Effector memory CD8-positive, alpha-beta T cell (primary cell): Measurements from ENCODE around the gene IL4R.
A peak's percentile ranks its signal among the peaks of the same experiment; 100 is the strongest.

ENCODE experiments used
- ATAC-seq: fragments of 150-1000 bp; cut with Tn5 transposase; replicated peaks from 2 replicates; pipeline ENCODE4 v1.10.0; 2021; ENCODE audit warnings: mild to moderate bottlenecking, moderate library complexity
- DNase-seq, 3 experiments: peaks; one replicate each; pipeline ENCODE4 v3.0.0; 2021
- H3K27ac Mint-ChIP-seq, 2 donors: one replicate each; pipeline ENCODE4 v1.8.0; 2022; ENCODE audit warnings: mild to moderate bottlenecking in 2 of 2, mixed read lengths in 2 of 2, moderate library complexity in 2 of 2
- H3K27me3 Mint-ChIP-seq, 2 donors: one replicate each; pipeline ENCODE4 v1.8.0; 2022; ENCODE audit warnings: mixed read lengths in 2 of 2
- H3K36me3 Mint-ChIP-seq: one replicate; pipeline ENCODE4 v1.8.0; 2022; ENCODE audit warnings: mild to moderate bottlenecking, moderate library complexity, mixed read lengths; ENCODE audit not compliant: insufficient read depth
- H3K4me1 Mint-ChIP-seq, 2 donors: one replicate each; pipeline ENCODE4 v1.8.0; 2022; ENCODE audit warnings: low read depth in 2 of 2, mixed read lengths in 2 of 2
- H3K4me3 Mint-ChIP-seq, 2 donors: one replicate each; pipeline ENCODE4 v1.8.0; 2022; ENCODE audit warnings: mild to moderate bottlenecking in 2 of 2, mixed read lengths in 2 of 2, moderate library complexity in 2 of 2
- H3K9me3 Mint-ChIP-seq, 2 donors: one replicate each; pipeline ENCODE4 v1.8.0; 2022; ENCODE audit warnings: mixed read lengths in 2 of 2

IL4R gene

DNA sequence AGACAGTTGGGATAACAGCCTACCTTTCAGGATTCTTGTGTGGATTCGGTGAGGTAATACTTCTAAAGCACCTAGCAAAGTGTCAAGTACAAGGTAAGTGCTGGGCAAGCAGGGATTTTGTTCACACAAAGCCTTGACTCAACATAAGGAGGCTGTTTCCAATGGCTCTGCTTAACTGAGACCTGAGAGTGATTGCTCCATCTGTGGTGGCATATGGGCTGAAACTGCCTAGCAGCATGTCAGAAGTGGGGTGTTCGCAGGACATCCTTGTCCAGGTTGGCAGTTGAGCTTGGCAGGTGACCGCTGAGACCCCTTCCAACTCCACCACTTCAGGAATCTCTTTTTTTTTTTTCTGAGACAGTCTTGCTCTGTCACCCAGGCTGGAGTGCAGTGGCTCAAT is 19.8 kb downstream of the IL4R start:
- H3K4me1 Mint-ChIP-seq: peaks cover 24 to 40% of the 10 kb centered on the region in 2 donors
- H3K27me3 Mint-ChIP-seq: no peaks in the 10 kb centered on the region
- H3K4me3 Mint-ChIP-seq: no peak overlapping the region
- no peak for DNase-seq
- no peak for ATAC-seq
- H3K27ac Mint-ChIP-seq: peak overlapping the region in 1 of 2 donors; percentile 77
- peaks cover 50% of the 10 kb centered on the region for H3K36me3 Mint-ChIP-seq
- no peaks in the 10 kb centered on the region for H3K9me3 Mint-ChIP-seq

DNA sequence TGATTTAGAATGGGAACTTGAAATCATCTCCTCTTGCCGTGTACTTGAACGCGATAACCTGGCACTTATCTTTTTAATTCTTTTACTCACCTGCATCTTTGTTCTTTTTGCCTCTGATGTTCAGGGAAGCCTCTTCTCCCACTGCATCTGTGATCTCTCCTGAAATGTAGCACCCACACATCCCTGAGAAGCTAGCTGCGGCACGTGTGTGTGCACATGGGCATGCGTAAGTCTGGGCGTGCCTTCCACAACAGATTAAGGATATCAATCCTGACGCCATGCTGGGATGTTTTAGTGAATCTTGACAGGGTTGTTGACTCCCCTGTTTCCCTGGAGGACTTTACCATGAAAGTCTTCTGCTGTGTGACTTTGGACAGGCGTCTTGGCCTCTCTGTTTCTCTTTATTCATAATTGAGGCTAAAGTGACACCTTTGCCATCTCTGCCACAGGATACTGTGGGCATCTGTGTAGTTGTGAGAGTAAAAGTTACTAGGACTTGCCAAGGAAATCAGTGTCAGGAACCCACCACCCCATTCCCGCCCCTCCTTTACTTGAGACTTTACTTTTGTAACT is 20.5 kb downstream of the IL4R start:
- H3K4me1 Mint-ChIP-seq: peaks cover 19 to 34% of the 10 kb centered on the region in 2 donors
- H3K27me3 Mint-ChIP-seq: no peaks in the 10 kb centered on the region
- peak overlapping the region in 1 of 2 donors; percentile 77 for H3K27ac Mint-ChIP-seq
- H3K9me3 Mint-ChIP-seq: no peaks in the 10 kb centered on the region
- H3K4me3 Mint-ChIP-seq: no peak overlapping the region
- ATAC-seq (no peak), DNase-seq (no peak)
- peaks cover 57% of the 10 kb centered on the region for H3K36me3 Mint-ChIP-seq

DNA sequence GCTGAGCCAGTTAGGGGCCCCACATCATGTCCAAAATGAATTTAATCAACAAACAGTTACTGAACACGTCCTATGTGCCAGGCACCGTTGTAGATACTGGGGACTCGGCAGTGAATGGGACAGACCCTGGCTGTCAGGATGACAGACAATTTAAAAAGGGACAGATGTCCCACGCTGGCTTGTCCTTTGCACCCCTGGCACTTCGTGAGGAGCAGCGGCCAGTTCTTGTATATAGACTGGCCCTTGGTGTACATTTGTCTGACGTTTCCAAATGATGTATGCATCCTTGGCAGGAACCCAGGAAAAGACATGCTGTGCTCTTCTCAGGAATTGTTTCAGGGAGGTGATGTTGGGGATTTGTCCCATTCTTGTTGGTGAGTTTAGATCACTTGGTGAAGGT is 21.1 kb downstream of the IL4R start:
- no peaks in the 10 kb centered on the region for H3K9me3 Mint-ChIP-seq
- peaks cover 55% of the 10 kb centered on the region for H3K36me3 Mint-ChIP-seq
- H3K4me3 Mint-ChIP-seq: no peak overlapping the region
- H3K27me3 Mint-ChIP-seq: no peaks in the 10 kb centered on the region
- peaks cover 15 to 28% of the 10 kb centered on the region in 2 donors for H3K4me1 Mint-ChIP-seq
- H3K27ac Mint-ChIP-seq: peak overlapping the region in 1 of 2 donors; percentile 77
- no peak for ATAC-seq
- no peak for DNase-seq

DNA sequence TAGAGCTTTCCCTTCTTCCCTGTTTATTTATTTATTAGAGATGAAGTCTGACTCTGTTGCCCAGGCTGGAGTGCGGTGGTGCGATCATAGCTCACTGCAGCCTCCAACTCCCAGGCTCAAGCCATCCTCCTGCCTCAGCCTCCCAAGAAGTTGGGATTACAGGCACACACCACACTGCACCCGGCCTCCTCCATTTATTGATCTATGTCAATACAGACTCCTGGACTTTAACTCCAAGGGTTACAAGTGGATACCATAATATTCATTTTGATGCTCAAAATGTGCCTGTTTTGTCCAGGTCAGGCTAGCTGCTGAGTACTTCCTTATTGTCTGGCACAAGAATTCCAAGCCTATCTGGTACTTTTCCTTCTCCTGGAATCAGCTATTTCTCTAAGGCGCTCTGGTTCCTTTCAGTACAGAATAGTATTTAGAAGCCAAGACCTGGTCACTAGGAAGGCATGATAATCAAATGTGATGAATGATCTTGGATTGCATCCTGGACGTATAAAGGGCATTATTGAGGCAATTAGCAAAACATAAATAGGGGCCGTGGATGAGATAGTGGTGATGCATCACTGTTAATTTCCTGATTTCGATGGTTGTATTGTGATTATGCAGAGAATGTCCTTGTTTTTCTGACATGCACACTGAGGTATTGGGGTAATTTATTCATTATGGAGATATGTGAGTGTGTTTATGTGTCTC is 21.7 kb downstream of the IL4R start:
- Mint-ChIP-seq H3K4me1 (peaks cover 15 to 28% of the 10 kb centered on the region in 2 donors), H3K36me3 (peaks cover 56% of the 10 kb centered on the region), H3K4me3 (no peak overlapping the region), H3K9me3 (no peaks in the 10 kb centered on the region), H3K27ac (peak overlapping the region; percentile 29 to 77), H3K27me3 (no peaks in the 10 kb centered on the region)
- no peak for DNase-seq
- ATAC-seq: no peak

DNA sequence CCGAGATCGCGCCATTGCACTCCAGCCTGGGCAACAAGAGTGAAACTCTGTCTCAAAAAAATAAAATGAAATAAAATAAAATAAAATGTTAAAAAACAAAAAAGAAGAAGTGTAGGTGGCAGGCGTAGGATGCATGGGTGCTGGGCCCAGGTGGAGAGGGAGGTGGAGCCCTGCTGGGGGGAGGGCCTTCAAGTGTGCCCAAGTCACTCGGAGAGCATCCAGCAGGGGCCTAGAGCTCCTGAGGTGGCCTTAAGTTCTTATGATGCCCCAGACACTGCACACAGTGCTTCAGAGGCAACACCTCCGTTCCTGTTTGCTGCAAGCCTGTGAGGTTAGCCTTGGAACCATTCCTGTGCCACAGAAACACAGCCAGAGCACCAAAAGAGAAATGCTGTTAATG is 23.2 kb downstream of the IL4R start:
- H3K9me3 Mint-ChIP-seq: no peaks in the 10 kb centered on the region
- H3K4me3 Mint-ChIP-seq: no peak overlapping the region
- ATAC-seq (no peak), DNase-seq (no peak)
- peaks cover 18 to 36% of the 10 kb centered on the region in 2 donors for H3K4me1 Mint-ChIP-seq
- no peak overlapping the region for H3K27ac Mint-ChIP-seq
- peaks cover 64% of the 10 kb centered on the region for H3K36me3 Mint-ChIP-seq
- no peaks in the 10 kb centered on the region for H3K27me3 Mint-ChIP-seq

DNA sequence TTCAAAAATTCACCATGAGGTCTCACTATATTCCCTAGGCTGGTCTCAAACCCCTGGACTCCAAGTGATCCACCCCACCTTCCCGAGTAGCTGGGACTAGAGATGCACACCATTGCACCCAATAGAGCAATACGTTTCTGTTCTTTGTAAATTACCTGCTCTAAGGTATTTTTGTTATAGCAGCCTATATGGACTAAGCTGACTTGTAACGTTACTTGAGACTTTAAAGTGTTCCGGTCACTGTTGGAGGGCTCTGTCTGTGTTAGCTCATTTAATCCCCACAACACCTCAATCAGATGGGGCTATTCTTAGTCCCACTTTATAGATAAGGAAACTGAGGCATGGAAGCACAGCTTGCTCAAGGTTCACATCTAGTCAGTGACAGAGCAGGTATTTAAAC is 25.4 kb downstream of the IL4R start:
- DNase-seq (no peak), ATAC-seq (no peak)
- peaks cover 15 to 29% of the 10 kb centered on the region in 2 donors for H3K4me1 Mint-ChIP-seq
- peaks cover 67% of the 10 kb centered on the region for H3K36me3 Mint-ChIP-seq
- H3K4me3 Mint-ChIP-seq: no peak overlapping the region
- H3K27me3 Mint-ChIP-seq: no peaks in the 10 kb centered on the region
- H3K9me3 Mint-ChIP-seq: no peaks in the 10 kb centered on the region
- H3K27ac Mint-ChIP-seq: no peak overlapping the region

DNA sequence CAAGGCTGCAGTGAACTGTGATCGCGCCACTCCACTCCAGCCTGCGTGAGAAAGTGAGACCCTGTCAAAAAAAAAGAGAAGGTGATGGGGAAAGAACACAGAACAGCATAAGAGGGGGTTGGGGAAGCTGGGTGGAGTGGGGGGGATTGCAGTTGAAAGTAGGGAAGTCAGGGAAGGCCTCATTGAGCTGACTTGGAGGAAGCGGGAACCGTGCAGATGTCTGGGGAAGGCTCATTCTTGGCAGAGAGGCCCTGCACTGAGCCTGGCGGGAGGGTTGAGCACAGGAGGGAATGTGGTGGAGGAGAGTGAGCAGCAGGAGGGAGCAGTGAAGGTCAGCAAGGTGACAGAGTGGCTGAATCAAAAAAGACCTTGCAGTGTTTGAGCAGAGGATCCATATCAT is 26.9 kb downstream of the IL4R start:
- DNase-seq: no peak
- peak overlapping the region; percentile 75 to 76 for H3K27ac Mint-ChIP-seq
- no peak for ATAC-seq
- no peaks in the 10 kb centered on the region for H3K27me3 Mint-ChIP-seq
- no peak overlapping the region for H3K4me3 Mint-ChIP-seq
- peaks cover 11 to 25% of the 10 kb centered on the region in 2 donors for H3K4me1 Mint-ChIP-seq
- peaks cover 68% of the 10 kb centered on the region for H3K36me3 Mint-ChIP-seq
- no peaks in the 10 kb centered on the region for H3K9me3 Mint-ChIP-seq

DNA sequence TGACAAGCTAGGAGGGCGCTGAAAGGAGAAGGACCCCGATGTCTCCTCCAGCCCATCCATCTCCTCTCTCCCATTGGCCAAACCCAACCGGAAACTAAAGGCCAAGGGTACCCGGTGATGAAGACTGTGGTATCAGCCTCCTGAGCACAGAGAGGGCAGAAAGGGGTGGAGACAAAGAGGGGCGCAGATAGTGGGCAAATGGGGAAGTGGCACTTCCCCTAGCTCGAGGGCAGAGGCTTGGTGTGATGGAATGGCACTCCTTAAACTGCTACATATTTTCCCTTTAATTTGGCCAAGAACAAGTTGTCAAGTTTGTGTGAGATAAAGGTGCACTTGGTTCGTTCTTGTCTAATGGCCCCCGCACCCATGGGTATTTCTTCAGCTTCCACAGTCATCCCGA is 27.8 kb downstream of the IL4R start:
- Mint-ChIP-seq H3K36me3 (peaks cover 75% of the 10 kb centered on the region), H3K9me3 (no peaks in the 10 kb centered on the region), H3K27ac (no peak overlapping the region), H3K4me3 (no peak overlapping the region), H3K4me1 (peaks cover 4 to 17% of the 10 kb centered on the region in 2 donors), H3K27me3 (no peaks in the 10 kb centered on the region)
- no peak for ATAC-seq
- no peak for DNase-seq

DNA sequence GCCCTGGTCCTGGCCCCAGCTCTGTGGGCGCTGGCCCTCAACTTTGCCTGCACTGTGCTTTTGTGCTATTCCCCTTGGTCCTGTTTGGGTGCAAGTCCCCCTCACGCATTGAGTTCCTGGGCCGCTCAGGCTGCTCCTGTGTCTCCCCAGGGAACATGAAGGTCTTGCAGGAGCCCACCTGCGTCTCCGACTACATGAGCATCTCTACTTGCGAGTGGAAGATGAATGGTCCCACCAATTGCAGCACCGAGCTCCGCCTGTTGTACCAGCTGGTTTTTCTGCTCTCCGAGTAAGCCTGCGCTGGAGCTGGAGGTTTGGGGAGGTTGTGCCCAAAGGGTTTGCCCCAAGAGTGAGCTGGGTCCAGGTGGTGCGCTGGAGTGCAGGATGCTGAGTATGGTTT is 28.2 kb downstream of the IL4R start:
- no peaks in the 10 kb centered on the region for H3K27me3 Mint-ChIP-seq
- ATAC-seq: no peak
- peaks cover 76% of the 10 kb centered on the region for H3K36me3 Mint-ChIP-seq
- peaks cover 3 to 17% of the 10 kb centered on the region in 2 donors for H3K4me1 Mint-ChIP-seq
- no peak for DNase-seq
- no peak overlapping the region for H3K4me3 Mint-ChIP-seq
- H3K27ac Mint-ChIP-seq: peak overlapping the region in 1 of 2 donors; percentile 70
- H3K9me3 Mint-ChIP-seq: no peaks in the 10 kb centered on the region

DNA sequence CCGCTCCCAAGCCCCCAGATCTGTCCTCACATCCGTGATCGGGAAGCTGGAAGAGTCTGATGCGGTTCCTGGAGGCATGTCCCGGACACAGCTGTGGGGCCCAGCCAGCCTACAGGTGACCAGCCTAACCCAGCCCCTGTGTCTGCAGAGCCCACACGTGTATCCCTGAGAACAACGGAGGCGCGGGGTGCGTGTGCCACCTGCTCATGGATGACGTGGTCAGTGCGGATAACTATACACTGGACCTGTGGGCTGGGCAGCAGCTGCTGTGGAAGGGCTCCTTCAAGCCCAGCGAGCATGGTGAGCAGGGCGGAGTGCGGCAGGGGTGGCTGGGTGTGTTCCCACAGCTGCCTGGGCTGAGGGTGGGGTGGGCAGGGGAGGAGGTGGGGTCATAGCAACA is 30.9 kb downstream of the IL4R start:
- Mint-ChIP-seq H3K27me3 (no peaks in the 10 kb centered on the region), H3K27ac (peak overlapping the region; percentile 57 to 58), H3K4me1 (peaks cover 10 to 19% of the 10 kb centered on the region in 2 donors), H3K36me3 (peaks cover 71% of the 10 kb centered on the region), H3K4me3 (no peak overlapping the region), H3K9me3 (no peaks in the 10 kb centered on the region)
- ATAC-seq (no peak), DNase-seq (no peak)

DNA sequence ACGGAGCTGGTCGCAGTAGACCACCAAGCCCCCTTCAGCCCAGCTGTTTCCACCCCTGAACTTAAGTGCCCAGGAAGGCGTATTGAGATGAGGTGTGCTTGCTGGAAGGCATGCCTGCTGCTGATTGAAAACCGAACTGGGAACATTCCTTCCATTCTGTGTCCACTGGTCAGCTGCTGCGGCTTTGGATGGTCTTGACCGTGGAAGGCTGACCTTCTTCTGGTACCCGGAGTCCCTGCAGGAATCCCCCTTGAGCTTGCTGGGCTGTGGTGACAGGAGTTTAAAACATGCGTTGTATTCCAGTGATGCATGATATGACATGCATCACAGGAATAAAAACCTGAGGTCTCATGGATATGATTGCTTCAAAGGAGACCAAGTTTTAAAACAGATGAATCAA is 31.4 kb downstream of the IL4R start:
- Mint-ChIP-seq H3K27me3 (no peaks in the 10 kb centered on the region), H3K36me3 (peaks cover 69% of the 10 kb centered on the region), H3K4me3 (no peak overlapping the region), H3K9me3 (no peaks in the 10 kb centered on the region), H3K4me1 (peaks cover 10 to 19% of the 10 kb centered on the region in 2 donors), H3K27ac (no peak overlapping the region)
- no peak for ATAC-seq
- no peak for DNase-seq

DNA sequence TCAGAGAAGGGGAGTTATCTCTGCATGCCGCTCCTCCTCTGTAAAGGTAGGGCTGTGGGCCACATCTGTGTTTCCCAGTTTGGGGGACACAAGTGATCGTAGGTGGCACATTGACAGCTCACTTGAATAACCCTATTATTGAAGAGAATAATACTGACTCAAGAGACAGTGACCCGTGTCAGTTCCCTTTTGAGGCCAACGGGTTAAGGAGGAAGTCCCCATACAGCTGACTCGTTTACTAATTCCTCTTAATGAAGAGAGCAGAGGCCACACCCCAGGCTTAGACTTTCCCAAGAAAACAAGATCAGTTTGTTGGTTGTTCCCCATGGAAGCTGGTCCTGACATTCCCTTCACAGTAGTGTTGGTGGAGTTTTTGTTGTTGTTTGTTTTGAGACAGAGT is 33.0 kb downstream of the IL4R start:
- Mint-ChIP-seq H3K4me3 (no peak overlapping the region), H3K4me1 (peaks cover 7 to 12% of the 10 kb centered on the region in 2 donors), H3K27me3 (no peaks in the 10 kb centered on the region), H3K9me3 (no peaks in the 10 kb centered on the region), H3K27ac (peak overlapping the region; percentile 46 to 53), H3K36me3 (peaks cover 73% of the 10 kb centered on the region)
- DNase-seq: no peak
- peak; percentile 22 for ATAC-seq

DNA sequence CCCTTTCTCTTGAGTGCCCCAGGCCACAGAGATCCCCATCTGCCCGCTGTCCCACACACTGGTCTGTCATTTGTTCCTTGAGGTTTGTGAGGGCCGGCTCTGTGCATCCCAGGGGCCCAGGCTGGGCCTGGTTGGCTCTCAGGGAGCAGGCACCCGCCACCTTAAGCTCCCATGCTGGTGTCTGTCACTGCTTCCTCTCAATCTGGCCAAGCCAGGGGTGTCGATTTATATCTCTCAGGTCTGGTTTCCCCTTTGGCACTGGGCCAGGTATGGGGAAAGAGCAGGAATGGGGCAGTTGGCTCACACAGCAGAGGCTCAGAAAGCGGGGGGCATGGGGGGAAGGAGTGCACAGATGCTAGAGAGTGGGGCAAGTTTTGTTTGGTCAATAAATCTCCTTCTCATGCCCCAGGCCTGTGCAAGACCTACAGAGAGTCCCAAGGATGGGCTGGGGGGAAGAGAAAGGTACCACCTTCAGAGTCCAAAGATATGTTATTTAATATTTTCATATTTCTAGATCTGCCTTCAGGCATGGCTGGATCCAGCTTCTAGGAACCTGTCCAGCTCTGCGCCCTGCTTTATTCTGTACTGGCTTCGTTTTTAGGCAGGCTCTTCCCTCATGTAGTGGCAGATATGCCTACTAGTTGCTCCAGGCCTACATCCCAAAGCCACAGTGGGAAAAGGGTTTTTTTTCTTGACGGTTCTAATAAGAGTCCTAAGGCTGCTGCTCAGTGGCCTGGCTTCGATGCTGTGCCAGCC is 34.3 kb downstream of the IL4R start:
- DNase-seq: no peak
- H3K27ac Mint-ChIP-seq: peak overlapping the region; percentile 49 to 88
- H3K9me3 Mint-ChIP-seq: no peaks in the 10 kb centered on the region
- no peaks in the 10 kb centered on the region for H3K27me3 Mint-ChIP-seq
- H3K36me3 Mint-ChIP-seq: peaks cover 70% of the 10 kb centered on the region
- no peak overlapping the region for H3K4me3 Mint-ChIP-seq
- peaks cover 7 to 10% of the 10 kb centered on the region in 2 donors for H3K4me1 Mint-ChIP-seq
- no peak for ATAC-seq

DNA sequence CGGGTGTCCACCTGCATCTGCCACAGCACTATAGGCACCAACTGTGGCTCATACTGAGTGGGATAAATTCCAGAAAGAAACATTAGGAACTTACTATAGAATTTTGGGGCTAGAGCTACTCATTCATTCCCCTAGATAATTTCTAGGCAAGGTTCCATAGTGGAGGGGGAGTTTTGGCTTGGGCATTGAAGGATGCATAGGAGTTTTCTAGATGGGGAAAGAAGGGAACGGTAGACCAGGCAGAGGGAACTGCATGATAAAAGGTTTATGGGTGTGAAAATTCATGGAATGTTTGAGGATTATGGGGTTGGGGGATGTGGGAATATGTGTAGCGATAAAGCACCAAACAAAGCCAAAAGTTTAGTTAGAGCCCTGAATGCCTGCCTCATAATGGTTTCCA is 35.5 kb downstream of the IL4R start:
- DNase-seq (no peak), ATAC-seq (no peak)
- Mint-ChIP-seq H3K36me3 (peaks cover 64% of the 10 kb centered on the region), H3K4me1 (peaks cover 8 to 10% of the 10 kb centered on the region in 2 donors), H3K9me3 (no peaks in the 10 kb centered on the region), H3K27ac (peak overlapping the region; percentile 48 to 66), H3K27me3 (no peaks in the 10 kb centered on the region), H3K4me3 (no peak overlapping the region)
